Breast epithelium (tissue), 4 donors: ENCODE data around the gene PLXNA4. TPM values are rescaled to one million over a fixed set of nuclear protein-coding genes. Genes with fewer than 3 reads are reported as not detected.

ENCODE experiments used
- DNase-seq, 2 donors: peaks; one replicate each; pipeline ENCODE4 v3.0.0-alpha.2; 2019; ENCODE audit warnings: low spot score in 2 of 2
- H3K27ac ChIP-seq, 2 donors: fragments of 200-600 bp; sonication (generic) in 1 of 2; one replicate each; pipeline ENCODE4 v1.5.1; 2016 to 2019; ENCODE audit warnings: mild to moderate bottlenecking in 1 of 2
- H3K27me3 ChIP-seq, 2 donors: fragments of 200-600 bp; sonication (generic) in 1 of 2; one replicate each; pipeline versions ENCODE4 v1.5.1 to v1.6.0; 2017 to 2019; ENCODE audit warnings: control low read depth in 1 of 2, mild to moderate bottlenecking in 1 of 2
- H3K36me3 ChIP-seq: fragments of 200-600 bp; one replicate; pipeline ENCODE4 v1.5.1; 2019
- H3K4me1 ChIP-seq, 2 donors: fragments of 200-600 bp; sonication (generic); one replicate each; pipeline ENCODE4 v1.5.1; 2016 to 2019; ENCODE audit warnings: control low read depth in 1 of 2
- H3K4me3 ChIP-seq, 3 donors: fragments of 200-600 bp; sonication (generic); 1 replicate in 2 of 3; 2 replicates in 1 of 3; pipeline ENCODE4 v1.5.1; 2016 to 2019; ENCODE audit warnings: mild to moderate bottlenecking in 3 of 3, moderate library complexity in 2 of 3
- H3K9me3 ChIP-seq, 2 donors: fragments of 200-600 bp; sonication (generic) in 1 of 2; one replicate each; pipeline ENCODE4 v1.5.1; 2016 to 2019; ENCODE audit warnings: control low read depth in 1 of 2
- POLR2A ChIP-seq: fragments of 450-650 bp; IDR thresholded peaks from one replicate; pipeline ENCODE4 v1.6.1; 2016; ENCODE audit warnings: antibody characterized with exemption, mild to moderate bottlenecking, moderate library complexity
- POLR2AphosphoS5 ChIP-seq, 3 donors: sonication (generic); formaldehyde crosslinking; IDR thresholded peaks; one replicate each; pipeline ENCODE4 v1.6.1; 2017; ENCODE audit warnings: antibody characterized with exemption in 3 of 3
- intact Hi-C: fragments of 100-400 bp; cut with DNase I; formaldehyde crosslinking; loops from one replicate; pipeline ENCODE4 v1.15.1; 2023; ENCODE audit warnings: low total_unique reads
- total RNA-seq, 3 donors: library from RNA; depleted of rRNA; stranded (reverse); fragments of >200 nt; gene quantifications; one replicate each; pipeline ENCODE4 v1.1.0, GENCODE V29; 2016
- TF ChIP-seq, protein P1 (sequence below), 3 donors: fragments of 450-650 bp; IDR thresholded peaks; one replicate each; pipeline ENCODE4 v1.5.1; 2016 to 2017; ENCODE audit warnings: antibody characterized with exemption in 3 of 3, mild to moderate bottlenecking in 3 of 3, moderate library complexity in 3 of 3

PLXNA4 gene
- total RNA-seq, 3 donors from 2014 or later = 7.2 to 32.5 (median 26.2) TPM

GRCh38 chr7:132216847-132217525, 359.3 kb downstream of the PLXNA4 start:
- Histone ChIP-seq H3K27ac (no peak overlapping the region), H3K4me3 (no peak overlapping the region), H3K36me3 (no peaks in the 10 kb centered on the region), H3K9me3 (no peaks in the 10 kb centered on the region), H3K27me3 (no peaks in the 10 kb centered on the region), H3K4me1 (no peaks in the 10 kb centered on the region)
- intact Hi-C loops = no loop called here
- TF ChIP-seq POLR2A = no peak
- DNase-seq = no peak

- Histone ChIP-seq H3K4me1 (no peaks in the 10 kb centered on the region), H3K36me3 (no peaks in the 10 kb centered on the region), H3K27me3 (no peaks in the 10 kb centered on the region), H3K4me3 (no peak overlapping the region), H3K27ac (no peak overlapping the region), H3K9me3 (no peaks in the 10 kb centered on the region)
- TF ChIP-seq POLR2A (no peak), POLR2AphosphoS5 (IDR thresholded peaks at IDR 0.05) (no peak)
- TF ChIP-seq, protein P1, sequence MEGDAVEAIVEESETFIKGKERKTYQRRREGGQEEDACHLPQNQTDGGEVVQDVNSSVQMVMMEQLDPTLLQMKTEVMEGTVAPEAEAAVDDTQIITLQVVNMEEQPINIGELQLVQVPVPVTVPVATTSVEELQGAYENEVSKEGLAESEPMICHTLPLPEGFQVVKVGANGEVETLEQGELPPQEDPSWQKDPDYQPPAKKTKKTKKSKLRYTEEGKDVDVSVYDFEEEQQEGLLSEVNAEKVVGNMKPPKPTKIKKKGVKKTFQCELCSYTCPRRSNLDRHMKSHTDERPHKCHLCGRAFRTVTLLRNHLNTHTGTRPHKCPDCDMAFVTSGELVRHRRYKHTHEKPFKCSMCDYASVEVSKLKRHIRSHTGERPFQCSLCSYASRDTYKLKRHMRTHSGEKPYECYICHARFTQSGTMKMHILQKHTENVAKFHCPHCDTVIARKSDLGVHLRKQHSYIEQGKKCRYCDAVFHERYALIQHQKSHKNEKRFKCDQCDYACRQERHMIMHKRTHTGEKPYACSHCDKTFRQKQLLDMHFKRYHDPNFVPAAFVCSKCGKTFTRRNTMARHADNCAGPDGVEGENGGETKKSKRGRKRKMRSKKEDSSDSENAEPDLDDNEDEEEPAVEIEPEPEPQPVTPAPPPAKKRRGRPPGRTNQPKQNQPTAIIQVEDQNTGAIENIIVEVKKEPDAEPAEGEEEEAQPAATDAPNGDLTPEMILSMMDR (IDR thresholded peaks at IDR 0.05) = no peak
- no peak for DNase-seq
- intact Hi-C loops = no loop called here
Observed at GRCh38 chr7:132214452-132214851, 361.8 kb downstream of the PLXNA4 start.

DNA sequence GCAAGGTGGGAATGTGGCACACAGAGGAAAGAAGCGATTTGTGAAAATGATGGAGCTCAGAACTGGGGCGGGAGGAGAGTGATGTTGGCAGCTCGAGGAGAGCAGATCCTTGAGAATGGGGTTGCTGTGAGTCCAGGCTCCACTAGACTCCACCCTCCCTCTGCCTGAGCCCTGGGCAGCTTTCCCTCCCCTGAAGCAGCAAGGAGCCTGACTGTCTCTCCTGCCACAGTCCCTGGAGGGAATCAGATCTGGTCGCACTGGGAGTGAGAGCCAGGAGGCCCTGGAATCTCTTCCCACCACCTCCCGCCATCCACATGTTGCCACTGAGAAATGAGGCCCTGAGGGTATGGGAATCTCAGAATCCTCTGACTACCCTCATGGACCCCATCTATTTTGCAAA, 362.7 kb downstream of the PLXNA4 start:
- no peaks in the 10 kb centered on the region for H3K36me3 ChIP-seq
- H3K9me3 ChIP-seq = no peaks in the 10 kb centered on the region
- no peak for DNase-seq
- H3K27me3 ChIP-seq = no peaks in the 10 kb centered on the region
- H3K4me3 ChIP-seq = no peak overlapping the region
- TF ChIP-seq POLR2AphosphoS5 (IDR thresholded peaks at IDR 0.05) = no peak
- TF ChIP-seq, protein P1 (IDR thresholded peaks at IDR 0.05) = no peak
- no peak for TF ChIP-seq POLR2A
- intact Hi-C loops = no loop called here
- H3K4me1 ChIP-seq = no peaks in the 10 kb centered on the region
- no peak overlapping the region for H3K27ac ChIP-seq

GRCh38 chr7:132211971-132212370, 364.3 kb downstream of the PLXNA4 start:
- no peak for DNase-seq
- Histone ChIP-seq H3K27me3 (no peaks in the 10 kb centered on the region), H3K27ac (no peak overlapping the region), H3K4me3 (no peak overlapping the region), H3K36me3 (no peaks in the 10 kb centered on the region), H3K9me3 (no peaks in the 10 kb centered on the region), H3K4me1 (no peaks in the 10 kb centered on the region)
- TF ChIP-seq POLR2A (no peak), POLR2AphosphoS5 (IDR thresholded peaks at IDR 0.05) (no peak)
- TF ChIP-seq, protein P1 (IDR thresholded peaks at IDR 0.05) = no peak
- intact Hi-C loops = no loop called here

DNA sequence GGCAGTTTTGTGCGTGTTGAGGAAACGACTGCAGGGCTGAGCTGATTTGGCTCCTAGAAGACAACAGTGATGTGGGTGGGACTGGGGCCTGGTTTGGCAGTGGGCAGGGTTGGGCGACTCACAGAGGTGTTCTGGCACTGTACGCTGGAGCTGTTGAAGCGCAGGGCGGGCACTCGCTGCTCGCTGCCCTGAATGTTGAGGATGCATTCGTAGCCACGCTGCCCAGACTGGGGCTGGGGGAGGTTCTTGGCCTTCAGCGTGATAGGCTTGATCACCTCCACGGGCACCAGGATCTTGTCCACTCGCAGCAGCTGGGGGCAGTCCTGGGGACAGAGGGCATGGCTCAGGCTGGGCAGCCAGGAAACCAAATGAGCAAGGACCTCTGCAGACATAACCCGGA, 365.4 kb downstream of the PLXNA4 start:
- DNase-seq = no peak
- Histone ChIP-seq H3K27ac (no peak overlapping the region), H3K36me3 (no peaks in the 10 kb centered on the region), H3K4me3 (no peak overlapping the region), H3K4me1 (no peaks in the 10 kb centered on the region), H3K27me3 (no peaks in the 10 kb centered on the region), H3K9me3 (no peaks in the 10 kb centered on the region)
- intact Hi-C loops = no loop called here
- TF ChIP-seq POLR2A = no peak
- TF ChIP-seq, protein P1 (IDR thresholded peaks at IDR 0.05) = no peak
- TF ChIP-seq POLR2AphosphoS5 (IDR thresholded peaks at IDR 0.05) = no peak
